Skeletal muscle tissue (tissue), 4 donors: ENCODE data around the gene SGK2. TPM values are rescaled to one million over a fixed set of nuclear protein-coding genes. Genes with fewer than 3 reads are reported as not detected.

ENCODE experiments used
- H3K27ac ChIP-seq: one replicate; pipeline ENCODE4 v1.7.0; 2013; ENCODE audit warnings: mild to moderate bottlenecking, low read depth, low read length, inconsistent platforms
- H3K27me3 ChIP-seq, 3 donors: one replicate each; pipeline ENCODE4 v1.7.0; 2013; ENCODE audit warnings: low read length in 3 of 3; ENCODE audit not compliant: control insufficient read depth in 3 of 3, insufficient read depth in 3 of 3
- H3K36me3 ChIP-seq, 3 donors: one replicate each; pipeline ENCODE4 v1.7.0; 2013; ENCODE audit warnings: low read length in 3 of 3; ENCODE audit not compliant: control insufficient read depth in 3 of 3, insufficient read depth in 3 of 3
- H3K4me1 ChIP-seq, 3 donors: one replicate each; pipeline ENCODE4 v1.7.0; 2013; ENCODE audit warnings: low read length in 3 of 3, mild to moderate bottlenecking in 3 of 3; ENCODE audit not compliant: control insufficient read depth in 3 of 3, insufficient read depth in 3 of 3
- H3K4me3 ChIP-seq, 3 donors: one replicate each; pipeline ENCODE4 v1.7.0; 2013; ENCODE audit warnings: low read length in 3 of 3
- H3K9ac ChIP-seq, 3 donors: one replicate each; pipeline ENCODE4 v1.7.0; 2013; ENCODE audit warnings: low read length in 3 of 3, mild to moderate bottlenecking in 3 of 3, moderate library complexity in 2 of 3, low read depth in 1 of 3
- H3K9me3 ChIP-seq, 3 donors: one replicate each; pipeline ENCODE4 v1.7.0; 2013; ENCODE audit warnings: low read length in 3 of 3; ENCODE audit not compliant: control insufficient read depth in 3 of 3
- total RNA-seq: library from RNA; depleted of rRNA; stranded (reverse); fragments of >200 nt; gene quantifications from one replicate; pipeline ENCODE4 v1.2.3, GENCODE V29; 2014
- donor health status: Osteomylitis.

SGK2 gene
- total RNA-seq, result 1.0 TPM

GRCh38 chr20:43558412-43559146 lies at the start of gene SGK2:
Gene SGK2, plus strand, starts transcription at chr20:43559027. Its CDS starts 7,469 bp downstream, at chr20:43566496.
- Histone ChIP-seq H3K9ac (no peak within 1 kb of the TSS), H3K36me3 (no peaks in the 10 kb centered on the region), H3K4me3 (no peak within 1 kb of the TSS), H3K4me1 (no peaks in the 10 kb centered on the region), H3K27me3 (no peaks in the 10 kb centered on the region), H3K27ac (no peak within 1 kb of the TSS), H3K9me3 (no peaks in the 10 kb centered on the region)

- Histone ChIP-seq H3K36me3 (no peaks in the 10 kb centered on the region), H3K9ac (no peak overlapping the region)
Observed at GRCh38 chr20:43511879-43512278, 46.9 kb upstream of the SGK2 start.

GRCh38 chr20:43513372-43513930 lies 45.4 kb upstream of the SGK2 start:
- peaks cover 0 to 3% (median 2%) of the 10 kb centered on the region in 3 donors for H3K27me3 ChIP-seq
- H3K36me3 ChIP-seq, result peaks cover 0 to 2% (median 0%) of the 10 kb centered on the region in 3 donors
- no peaks in the 10 kb centered on the region for H3K9me3 ChIP-seq
- no peak overlapping the region for H3K27ac ChIP-seq
- H3K4me3 ChIP-seq, result peak overlapping the region; percentile 68 to 83 (median 81)
- peak overlapping the region; percentile 54 to 86 (median 84) for H3K9ac ChIP-seq
- H3K4me1 ChIP-seq, result peaks cover 6 to 14% (median 13%) of the 10 kb centered on the region in 3 donors

More at GRCh38 chr20:43511879-43512278, 46.9 kb upstream of the SGK2 start:
- Histone ChIP-seq H3K4me3 (no peak overlapping the region), H3K27ac (no peak overlapping the region), H3K4me1 (peaks cover 6 to 19% (median 18%) of the 10 kb centered on the region in 3 donors), H3K9me3 (no peaks in the 10 kb centered on the region), H3K27me3 (peaks cover 4 to 16% (median 9%) of the 10 kb centered on the region in 3 donors)

GRCh38 chr20:43513931-43514647 lies 44.7 kb upstream of the SGK2 start:
- peak overlapping the region; percentile 62 to 86 (median 84) for H3K9ac ChIP-seq
- no peaks in the 10 kb centered on the region for H3K27me3 ChIP-seq
- peak overlapping the region; percentile 62 for H3K27ac ChIP-seq

GRCh38 chr20:43514648-43514999 lies 44.2 kb upstream of the SGK2 start:
- Histone ChIP-seq H3K27me3 (no peaks in the 10 kb centered on the region), H3K4me1 (peaks cover 6 to 14% (median 13%) of the 10 kb centered on the region in 3 donors), H3K4me3 (peak overlapping the region; percentile 68 to 81 (median 75)), H3K36me3 (peaks cover 0 to 2% (median 0%) of the 10 kb centered on the region in 3 donors), H3K27ac (peak overlapping the region; percentile 62), H3K9me3 (no peaks in the 10 kb centered on the region), H3K9ac (peak overlapping the region; percentile 57 to 73 (median 62))

More at GRCh38 chr20:43513931-43514647, 44.7 kb upstream of the SGK2 start:
- Histone ChIP-seq H3K36me3 (peaks cover 0 to 2% (median 0%) of the 10 kb centered on the region in 3 donors), H3K4me1 (peaks cover 6 to 14% (median 13%) of the 10 kb centered on the region in 3 donors), H3K9me3 (no peaks in the 10 kb centered on the region), H3K4me3 (peak overlapping the region; percentile 68 to 83 (median 81))

- Histone ChIP-seq H3K4me1 (peaks cover 6 to 14% (median 13%) of the 10 kb centered on the region in 3 donors), H3K9me3 (no peaks in the 10 kb centered on the region), H3K4me3 (no peak overlapping the region), H3K36me3 (peaks cover 0 to 2% (median 0%) of the 10 kb centered on the region in 3 donors), H3K27me3 (no peaks in the 10 kb centered on the region), H3K9ac (no peak overlapping the region), H3K27ac (no peak overlapping the region)
Observed at GRCh38 chr20:43515628-43516027, 43.2 kb upstream of the SGK2 start.

- Histone ChIP-seq H3K36me3 (peaks cover 0 to 2% (median 0%) of the 10 kb centered on the region in 3 donors), H3K27me3 (no peaks in the 10 kb centered on the region), H3K4me3 (no peak overlapping the region), H3K9me3 (no peaks in the 10 kb centered on the region), H3K4me1 (peaks cover 6 to 14% (median 13%) of the 10 kb centered on the region in 3 donors), H3K9ac (no peak overlapping the region), H3K27ac (no peak overlapping the region)
Observed at GRCh38 chr20:43516251-43516824, 42.5 kb upstream of the SGK2 start.

GRCh38 chr20:43520074-43520630 lies 38.7 kb upstream of the SGK2 start:
- H3K27me3 ChIP-seq, result no peaks in the 10 kb centered on the region
- no peak overlapping the region for H3K27ac ChIP-seq
- no peaks in the 10 kb centered on the region for H3K9me3 ChIP-seq
- no peak overlapping the region for H3K9ac ChIP-seq
- H3K4me3 ChIP-seq, result no peak overlapping the region
- peaks cover 0 to 2% (median 1%) of the 10 kb centered on the region in 3 donors for H3K4me1 ChIP-seq
- H3K36me3 ChIP-seq, result peaks cover 0 to 2% (median 0%) of the 10 kb centered on the region in 3 donors

- H3K27ac ChIP-seq, result no peak overlapping the region
- no peaks in the 10 kb centered on the region for H3K4me1 ChIP-seq
- H3K36me3 ChIP-seq, result no peaks in the 10 kb centered on the region
- H3K9me3 ChIP-seq, result no peaks in the 10 kb centered on the region
- H3K9ac ChIP-seq, result no peak overlapping the region
- H3K4me3 ChIP-seq, result no peak overlapping the region
- no peaks in the 10 kb centered on the region for H3K27me3 ChIP-seq
Observed at GRCh38 chr20:43525021-43525420, 33.8 kb upstream of the SGK2 start.
